Thyroid gland (tissue), 4 donors: Measurements from ENCODE around the gene TCF7L1. TPM values are rescaled to one million over a fixed set of nuclear protein-coding genes. Genes with fewer than 3 reads are reported as not detected.
A peak's percentile ranks its signal among the peaks of the same experiment; 100 is the strongest.

Source experiments
- DNase-seq, 2 donors: peaks; one replicate each; pipeline ENCODE4 v3.0.0-alpha.2; 2019
- H3K27ac ChIP-seq, 3 donors: fragments of 200-600 bp; sonication (generic); 1 replicate in 2 of 3; 2 replicates in 1 of 3; pipeline ENCODE4 v1.5.1; 2016 to 2019; ENCODE audit warnings: mild to moderate bottlenecking in 1 of 3, moderate library complexity in 1 of 3
- H3K27me3 ChIP-seq: fragments of 200-600 bp; sonication (generic); one replicate; pipeline ENCODE4 v1.5.1; 2019
- H3K36me3 ChIP-seq, 2 donors: fragments of 200-600 bp; sonication (generic); one replicate each; pipeline ENCODE4 v1.5.1; 2016 to 2019
- H3K4me1 ChIP-seq, 2 donors: fragments of 200-600 bp; sonication (generic); one replicate each; pipeline ENCODE4 v1.5.1; 2017 to 2019
- H3K4me3 ChIP-seq, 3 donors: fragments of 200-600 bp; sonication (generic); replicated peaks in 1 of 3; 1 replicate in 2 of 3; 2 replicates in 1 of 3; pipeline ENCODE4 v1.5.1; 2016; ENCODE audit warnings: mild to moderate bottlenecking in 1 of 3
- H3K9me3 ChIP-seq: fragments of 200-600 bp; sonication (generic); one replicate; pipeline ENCODE4 v1.5.1; 2017
- POLR2A ChIP-seq, 2 donors: fragments of 450-650 bp; IDR thresholded peaks; one replicate each; pipeline ENCODE4 v1.6.1; 2017; ENCODE audit warnings: antibody characterized with exemption in 2 of 2, mild to moderate bottlenecking in 2 of 2, moderate library complexity in 1 of 2
- WGBS, 2 donors: methylation state at CpG; one replicate each; pipeline ENCODE4 v1.1.5; 2017; 5-methylcytosine and 5-hydroxymethylcytosine counted together
- intact Hi-C: fragments of 100-400 bp; cut with DNase I; formaldehyde crosslinking; loops from one replicate; pipeline ENCODE4 v1.15.1; 2023
- total RNA-seq, 4 donors: library from RNA; depleted of rRNA; stranded (reverse); fragments of >200 nt; gene quantifications; one replicate each; pipeline ENCODE4 v1.2.3, GENCODE V29; 2016
- TF ChIP-seq, protein P1 (sequence below), 6 experiments: fragments of 200-600 bp in 3 of 6; fragments of 450-650 bp in 3 of 6; sonication (generic) in 3 of 6; IDR thresholded peaks; one replicate each; pipeline ENCODE4 v1.5.1; 2016 to 2019; ENCODE audit warnings: antibody characterized with exemption in 6 of 6, mild to moderate bottlenecking in 2 of 6, inconsistent platforms in 1 of 6, moderate library complexity in 1 of 6

Gene TCF7L1
- total RNA-seq, 4 donors from 2014 or later = 3.1 to 12.1 (median 8.7) TPM

DNA sequence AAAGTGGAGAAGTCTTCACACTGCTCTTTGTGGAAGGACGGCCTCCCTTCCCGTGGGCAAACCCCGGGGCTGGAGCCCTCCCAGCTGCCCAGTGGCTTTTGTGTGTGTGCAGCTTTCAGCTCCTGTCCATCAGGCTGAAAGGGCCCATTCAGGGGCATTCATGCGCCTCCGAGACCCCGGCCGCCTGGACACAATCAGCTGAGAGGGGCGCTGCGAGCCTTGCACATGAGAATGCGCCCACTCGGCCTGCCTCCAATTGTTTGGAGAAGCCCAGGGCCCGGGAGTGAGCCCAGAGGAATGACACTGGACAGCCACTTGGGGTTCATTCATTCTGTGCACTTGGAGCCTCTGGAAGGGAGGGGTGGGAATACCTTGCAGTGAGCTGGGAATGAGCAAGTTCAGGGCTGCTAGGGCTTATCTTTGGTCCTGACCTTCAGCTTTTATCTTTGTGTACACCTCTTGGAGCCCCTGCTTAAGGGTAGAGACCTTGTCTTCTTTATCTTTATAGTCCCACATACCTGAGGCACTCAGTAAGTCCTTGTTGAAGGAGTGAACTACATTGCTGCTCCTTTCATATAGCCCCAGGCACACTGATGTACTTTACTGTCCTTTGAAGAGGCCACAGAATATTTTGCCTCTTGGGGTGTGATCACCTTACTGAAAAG, 56.5 kb downstream of the TCF7L1 start:
- H3K4me1 ChIP-seq = peaks cover 17 to 19% of the 10 kb centered on the region in 2 donors
- H3K36me3 ChIP-seq = no peaks in the 10 kb centered on the region
- TF ChIP-seq, protein P1, sequence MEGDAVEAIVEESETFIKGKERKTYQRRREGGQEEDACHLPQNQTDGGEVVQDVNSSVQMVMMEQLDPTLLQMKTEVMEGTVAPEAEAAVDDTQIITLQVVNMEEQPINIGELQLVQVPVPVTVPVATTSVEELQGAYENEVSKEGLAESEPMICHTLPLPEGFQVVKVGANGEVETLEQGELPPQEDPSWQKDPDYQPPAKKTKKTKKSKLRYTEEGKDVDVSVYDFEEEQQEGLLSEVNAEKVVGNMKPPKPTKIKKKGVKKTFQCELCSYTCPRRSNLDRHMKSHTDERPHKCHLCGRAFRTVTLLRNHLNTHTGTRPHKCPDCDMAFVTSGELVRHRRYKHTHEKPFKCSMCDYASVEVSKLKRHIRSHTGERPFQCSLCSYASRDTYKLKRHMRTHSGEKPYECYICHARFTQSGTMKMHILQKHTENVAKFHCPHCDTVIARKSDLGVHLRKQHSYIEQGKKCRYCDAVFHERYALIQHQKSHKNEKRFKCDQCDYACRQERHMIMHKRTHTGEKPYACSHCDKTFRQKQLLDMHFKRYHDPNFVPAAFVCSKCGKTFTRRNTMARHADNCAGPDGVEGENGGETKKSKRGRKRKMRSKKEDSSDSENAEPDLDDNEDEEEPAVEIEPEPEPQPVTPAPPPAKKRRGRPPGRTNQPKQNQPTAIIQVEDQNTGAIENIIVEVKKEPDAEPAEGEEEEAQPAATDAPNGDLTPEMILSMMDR (IDR thresholded peaks at IDR 0.05) = no peak
- H3K27ac ChIP-seq = peak overlapping the region in 2 of 3 donors; percentile 20 to 49
- no peaks in the 10 kb centered on the region for H3K9me3 ChIP-seq
- intact Hi-C loops = no loop called here
- peak; percentile 53 to 75 for DNase-seq
- no peak overlapping the region for H3K4me3 ChIP-seq
- H3K27me3 ChIP-seq = no peaks in the 10 kb centered on the region
- WGBS, 2 donors = 36% methylated on average over 11 of the region's 12 CpGs; no CpG with 5 or more reads in 1 of the 2 donors

DNA sequence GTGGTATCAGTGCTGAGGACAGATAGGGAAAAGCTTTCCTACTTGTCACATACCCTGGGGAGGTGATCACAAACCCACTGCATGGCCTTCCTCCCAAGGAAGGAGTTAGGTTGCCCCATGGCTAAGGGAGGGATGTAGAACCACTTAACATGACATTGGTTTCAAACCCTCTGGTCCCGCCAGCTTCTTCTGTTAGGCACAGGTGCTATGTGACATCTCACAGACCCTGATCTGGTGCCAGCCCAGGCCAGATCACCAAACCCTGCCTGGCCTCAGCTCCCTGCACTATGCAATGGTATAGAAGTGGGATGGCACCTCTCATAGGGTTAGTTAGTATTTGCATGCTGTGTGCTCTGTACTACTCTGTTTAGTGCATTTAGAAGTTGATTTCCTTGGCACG, 58.0 kb downstream of the TCF7L1 start:
- 86 to 88% methylated on average over 2 of the region's 2 CpGs for WGBS, 2 donors
- TF ChIP-seq, protein P1 (IDR thresholded peaks at IDR 0.05) = no peak
- no peak for TF ChIP-seq POLR2A (IDR thresholded peaks at IDR 0.05)
- H3K9me3 ChIP-seq = no peaks in the 10 kb centered on the region
- H3K36me3 ChIP-seq = no peaks in the 10 kb centered on the region
- H3K4me3 ChIP-seq = no peak overlapping the region
- no peak overlapping the region for H3K27ac ChIP-seq
- DNase-seq = no peak
- H3K4me1 ChIP-seq = peaks cover 17 to 19% of the 10 kb centered on the region in 2 donors
- H3K27me3 ChIP-seq = no peaks in the 10 kb centered on the region
- intact Hi-C loops = no loop called here

DNA sequence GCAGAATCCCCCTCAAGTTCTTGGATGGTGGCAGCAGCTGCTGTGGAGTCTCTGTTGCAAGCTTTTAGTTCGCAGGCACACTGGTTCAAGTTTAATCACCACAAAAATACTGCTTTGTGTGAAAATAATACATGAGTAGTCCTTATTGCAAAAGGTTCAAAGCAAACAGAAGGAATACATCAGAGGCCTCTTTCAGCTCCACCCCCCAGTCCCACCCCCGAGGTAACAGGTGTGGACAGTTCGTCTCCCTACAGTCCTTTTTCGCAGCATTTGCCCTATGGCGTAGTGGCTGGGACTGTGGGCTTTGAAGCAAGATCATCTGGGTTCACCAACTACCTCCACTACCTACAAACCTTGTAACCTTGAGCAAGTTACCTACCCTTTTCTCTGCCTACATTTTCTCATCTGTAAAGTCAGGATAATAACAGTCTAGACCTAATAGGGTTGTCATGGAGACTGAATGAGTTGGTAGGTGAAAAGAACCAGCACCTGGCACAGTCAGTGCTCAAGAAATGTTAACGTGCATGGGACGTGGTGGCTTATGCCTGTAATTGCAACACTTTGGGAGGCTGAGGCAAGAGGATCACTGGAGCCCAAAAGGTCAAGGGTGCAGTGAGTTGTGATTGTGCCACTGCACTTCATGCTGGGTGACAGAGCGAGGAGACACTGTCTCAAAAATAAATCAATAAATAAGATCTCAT, 61.7 kb downstream of the TCF7L1 start:
- no peak overlapping the region for H3K27ac ChIP-seq
- TF ChIP-seq, protein P1 (IDR thresholded peaks at IDR 0.05) = no peak
- TF ChIP-seq POLR2A (IDR thresholded peaks at IDR 0.05) = no peak
- intact Hi-C loops = no loop called here
- H3K9me3 ChIP-seq = no peaks in the 10 kb centered on the region
- DNase-seq = no peak
- H3K27me3 ChIP-seq = no peaks in the 10 kb centered on the region
- no peak overlapping the region for H3K4me3 ChIP-seq
- H3K4me1 ChIP-seq = peaks cover 5 to 14% of the 10 kb centered on the region in 2 donors
- WGBS, 2 donors = 86 to 90% methylated on average over 8 of the region's 8 CpGs
- H3K36me3 ChIP-seq = no peaks in the 10 kb centered on the region

DNA sequence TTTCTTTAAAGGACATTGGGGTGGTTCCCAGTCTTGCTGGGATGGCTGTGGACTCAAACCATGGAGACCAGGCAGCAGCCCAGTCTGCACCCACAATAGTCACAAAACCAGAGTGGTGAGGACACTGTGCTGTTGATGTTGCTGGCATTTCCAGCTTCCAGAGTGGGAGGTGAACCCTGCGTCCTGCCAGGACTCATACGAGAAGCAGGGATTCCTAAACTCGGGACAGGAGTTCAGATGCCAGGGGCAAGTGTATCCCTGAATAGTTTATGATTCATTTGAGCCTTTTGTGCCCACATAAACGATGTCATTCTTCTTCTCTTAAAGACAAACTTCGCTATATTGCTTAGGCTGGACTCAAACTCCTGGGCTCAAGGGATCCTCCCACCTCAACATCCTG, 62.8 kb downstream of the TCF7L1 start:
- Histone ChIP-seq H3K4me1 (peaks cover 5 to 16% of the 10 kb centered on the region in 2 donors), H3K9me3 (no peaks in the 10 kb centered on the region), H3K4me3 (no peak overlapping the region), H3K27me3 (no peaks in the 10 kb centered on the region), H3K27ac (no peak overlapping the region), H3K36me3 (no peaks in the 10 kb centered on the region)
- intact Hi-C loops = no loop called here
- DNase-seq = no peak
- WGBS, 2 donors = 92 to 93% methylated on average over 5 of the region's 5 CpGs
- TF ChIP-seq, protein P1 (IDR thresholded peaks at IDR 0.05) = no peak
- TF ChIP-seq POLR2A (IDR thresholded peaks at IDR 0.05) = no peak

DNA sequence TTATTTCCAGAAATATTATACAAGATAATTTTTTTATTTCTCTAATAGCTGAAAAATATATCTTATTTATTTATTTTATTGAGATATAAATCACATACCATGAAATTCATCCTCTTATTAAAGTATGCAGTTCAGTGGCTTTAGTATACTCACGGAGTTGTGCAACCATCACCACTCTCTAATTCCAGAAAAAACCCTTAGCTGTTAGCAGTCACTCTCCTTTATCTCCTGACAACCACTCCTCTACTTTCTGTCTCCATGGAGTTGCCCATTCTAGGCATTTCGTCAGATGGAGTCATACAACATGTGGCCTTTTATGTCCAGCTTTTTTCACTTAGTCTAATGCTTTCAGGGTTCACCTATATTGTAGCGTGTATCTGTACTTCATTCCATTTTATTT, 66.5 kb downstream of the TCF7L1 start:
- Histone ChIP-seq H3K4me3 (no peak overlapping the region), H3K27ac (no peak overlapping the region), H3K4me1 (peaks cover 5 to 16% of the 10 kb centered on the region in 2 donors), H3K36me3 (no peaks in the 10 kb centered on the region), H3K27me3 (no peaks in the 10 kb centered on the region), H3K9me3 (no peaks in the 10 kb centered on the region)
- TF ChIP-seq POLR2A (IDR thresholded peaks at IDR 0.05) = no peak
- TF ChIP-seq, protein P1 (IDR thresholded peaks at IDR 0.05) = no peak
- no peak for DNase-seq
- 73 to 79% methylated on average over 3 of the region's 3 CpGs for WGBS, 2 donors
- intact Hi-C loops = no loop called here
